HG02623 (cell line): ENCODE results near the gene RUNX1.
"Not testable (repeated sequence)": the region's sequence is repeated elsewhere in the genome, so short reads cannot be mapped to it uniquely, and the experiment has no call there.

ENCODE experiments used
- ATAC-seq: cut with Tn5 transposase; IDR thresholded peaks from one replicate; pipeline ENCODE4 v1.9.1; 2021; ENCODE audit warnings: moderate library complexity; ENCODE audit not compliant: unreplicated experiment

RUNX1 gene

DNA sequence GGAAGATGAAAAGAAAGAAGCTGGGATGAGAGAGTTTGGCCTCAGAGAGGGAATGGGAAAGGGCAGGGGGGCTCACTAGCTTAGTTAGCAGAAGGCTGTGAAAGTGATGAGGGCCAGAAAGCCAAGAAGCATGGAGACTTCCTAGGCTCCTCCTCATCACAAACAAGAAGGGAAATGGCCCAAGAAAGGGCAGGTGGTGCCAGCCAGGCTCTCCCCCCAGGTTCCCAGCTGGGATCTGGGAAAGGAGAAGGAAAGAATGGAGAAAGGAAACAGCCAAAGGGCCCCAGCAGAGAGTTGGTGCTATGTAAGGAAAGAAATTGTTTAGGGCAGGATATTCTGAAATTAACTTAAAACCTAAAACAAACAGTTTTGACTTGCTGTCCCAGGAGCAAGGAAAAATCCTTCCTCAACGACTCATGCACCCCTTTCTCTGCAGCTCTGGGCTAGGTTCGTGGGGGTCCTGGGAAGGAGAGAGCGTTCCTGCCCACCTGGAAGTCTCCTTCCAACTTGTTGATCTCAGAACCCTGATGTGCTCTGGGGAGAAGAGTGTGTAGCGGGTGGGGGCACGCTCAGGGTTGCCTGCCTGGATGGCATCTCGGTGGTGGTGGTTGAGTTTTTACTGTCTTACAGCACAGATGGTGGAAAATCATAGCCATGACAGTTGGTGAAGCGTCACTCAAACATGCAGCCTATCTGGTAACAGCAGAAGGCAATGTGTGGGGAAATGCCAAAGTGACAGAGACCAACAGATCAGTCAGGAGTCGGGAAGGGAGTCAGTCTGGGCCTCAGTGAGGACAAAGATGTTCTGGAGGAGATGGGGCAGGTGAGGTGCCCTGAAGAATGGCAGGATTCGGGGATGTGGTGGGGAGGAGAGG is 233.0 kb downstream of the RUNX1 start:
- ATAC-seq: no peak

DNA sequence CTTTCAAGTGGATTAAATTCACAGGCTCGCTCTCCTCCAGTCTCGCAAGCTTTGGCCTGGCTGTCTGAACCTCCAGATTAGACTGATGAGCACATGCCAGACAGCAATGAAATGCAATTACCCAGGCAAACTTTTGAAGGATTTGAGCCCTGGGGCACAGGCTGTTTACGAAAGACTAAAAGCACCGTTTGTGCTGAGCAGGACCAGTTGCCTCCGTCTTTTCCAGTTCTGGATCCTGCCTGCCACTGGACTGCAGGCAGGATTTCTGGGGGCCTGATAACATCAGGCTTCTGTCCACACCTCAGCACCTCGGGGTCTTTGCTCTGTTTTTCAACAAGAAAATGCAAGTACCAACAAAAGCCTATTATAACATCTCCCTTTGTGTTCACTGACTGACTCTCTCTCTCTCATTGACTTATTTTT is 234.6 kb downstream of the RUNX1 start:
- no peak for ATAC-seq

- ATAC-seq: no peak
Observed at GRCh38 chr21:34813266-34813894, 235.7 kb downstream of the RUNX1 start.

GRCh38 chr21:34812504-34813265 is 236.4 kb downstream of the RUNX1 start:
- no peak for ATAC-seq

GRCh38 chr21:34811368-34811767 is 237.7 kb downstream of the RUNX1 start:
- no peak for ATAC-seq

- no peak for ATAC-seq
Observed at GRCh38 chr21:34810786-34811185, 238.3 kb downstream of the RUNX1 start.

DNA sequence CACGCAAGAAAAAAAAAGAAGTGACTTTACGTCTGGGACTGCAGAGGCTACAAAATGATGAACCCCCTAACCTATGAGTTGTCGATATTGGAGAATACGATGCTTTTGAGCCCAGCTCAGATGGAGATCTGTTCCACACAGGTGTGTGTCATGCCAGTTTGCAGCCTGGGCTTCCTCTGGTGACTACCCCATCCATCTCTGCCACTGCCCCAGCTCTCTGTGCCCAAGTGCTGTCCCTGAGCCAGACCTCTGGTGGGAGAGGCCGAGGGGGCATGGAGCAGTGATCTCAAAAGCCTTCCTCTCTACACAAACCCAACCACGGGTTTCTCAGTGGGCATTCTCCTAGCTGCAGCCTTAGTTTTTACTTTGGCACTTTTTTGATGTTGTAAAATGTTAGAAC is 239.3 kb downstream of the RUNX1 start:
- ATAC-seq: no peak

GRCh38 chr21:34808569-34809204 is 240.4 kb downstream of the RUNX1 start:
- ATAC-seq: no peak

DNA sequence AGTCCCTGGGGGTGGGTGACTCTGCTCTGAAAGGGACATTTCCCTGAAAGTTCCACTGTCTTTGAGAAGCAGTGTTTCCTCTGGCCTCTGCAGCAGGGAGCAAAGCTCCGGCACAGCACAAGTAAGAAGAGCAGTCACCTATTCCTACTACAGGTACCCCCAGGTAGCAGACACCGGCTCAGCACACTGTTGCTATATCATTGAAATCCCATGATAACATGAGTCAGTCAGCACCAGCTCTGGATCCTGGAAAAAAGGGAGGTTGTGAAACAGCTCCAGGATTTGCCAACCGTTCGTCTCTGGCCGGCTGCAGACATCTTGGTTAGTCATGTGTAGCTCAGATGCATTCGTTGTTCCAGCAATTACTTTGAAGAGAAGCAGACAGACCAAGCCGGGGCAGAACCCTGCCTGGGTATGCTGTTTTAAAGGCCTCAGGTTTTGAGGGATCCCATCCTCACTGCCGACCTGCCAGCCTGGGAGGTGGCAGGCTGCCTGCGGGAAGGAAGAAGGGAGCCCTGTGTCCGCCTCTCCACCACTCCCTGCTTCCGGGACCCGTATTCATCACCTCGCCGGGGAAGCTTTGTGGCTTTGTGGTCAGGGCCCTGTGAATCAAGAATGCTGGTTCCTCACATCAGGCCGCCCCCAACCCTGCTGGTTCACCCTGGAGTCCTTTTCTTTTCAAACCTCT is 241.1 kb downstream of the RUNX1 start:
- ATAC-seq: no peak

DNA sequence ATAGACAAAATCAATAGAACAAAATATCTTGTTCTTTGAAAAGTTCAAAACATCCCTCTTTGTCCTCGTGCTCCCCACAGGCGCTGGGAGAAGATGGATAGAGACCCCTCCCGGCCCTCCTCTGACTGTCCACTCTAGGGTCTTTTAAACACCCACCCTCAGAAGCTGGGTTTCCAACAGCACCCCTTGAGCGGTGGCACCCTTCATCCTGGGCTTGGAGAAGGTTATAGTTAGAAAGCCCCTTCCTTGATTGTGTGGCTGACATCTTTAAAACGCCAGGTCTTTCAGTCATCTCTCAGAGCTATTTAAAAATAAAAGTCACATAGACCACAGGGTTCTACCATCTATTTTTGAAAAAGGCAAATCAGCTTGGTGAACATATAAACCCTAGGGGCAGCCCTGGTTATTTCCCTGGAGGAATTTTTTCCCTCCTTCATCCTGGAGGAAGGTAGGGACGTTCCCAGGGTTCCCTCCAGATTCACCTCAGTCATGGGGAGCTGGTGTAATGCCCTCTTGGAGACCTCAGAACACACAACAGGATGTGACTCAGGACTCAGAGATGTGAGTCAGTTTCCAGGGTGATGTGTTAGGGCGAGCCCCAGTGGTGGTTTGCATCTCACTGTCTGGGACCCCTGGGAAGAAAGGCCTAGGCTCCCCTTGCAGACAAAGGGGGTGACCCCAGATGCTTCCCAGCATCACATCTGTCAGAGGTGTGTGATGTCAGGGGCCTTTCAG is 241.8 kb downstream of the RUNX1 start:
- no peak for ATAC-seq

DNA sequence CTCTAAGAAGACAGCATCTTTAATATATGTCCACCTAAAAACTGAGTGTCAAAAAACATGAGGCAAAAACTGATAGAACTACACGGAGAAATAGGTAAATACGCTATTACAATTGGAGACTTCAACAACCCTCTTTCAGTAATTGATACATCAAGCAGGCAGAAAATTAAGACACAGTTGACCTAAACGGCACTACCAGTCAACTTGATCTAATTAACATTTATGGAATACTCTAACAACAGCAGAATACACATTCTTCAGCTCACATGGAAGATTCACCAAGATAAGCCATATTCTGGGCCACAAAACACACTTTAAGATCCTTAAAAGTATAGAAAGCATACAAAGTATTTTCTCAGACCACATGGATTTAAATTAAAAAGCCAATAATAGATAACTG is 242.7 kb downstream of the RUNX1 start:
- ATAC-seq: no peak

GRCh38 chr21:34805157-34805556 is 243.9 kb downstream of the RUNX1 start:
- ATAC-seq: no peak

- ATAC-seq: not testable (repeated sequence)
Observed at GRCh38 chr21:34804584-34804983, 244.5 kb downstream of the RUNX1 start.

DNA sequence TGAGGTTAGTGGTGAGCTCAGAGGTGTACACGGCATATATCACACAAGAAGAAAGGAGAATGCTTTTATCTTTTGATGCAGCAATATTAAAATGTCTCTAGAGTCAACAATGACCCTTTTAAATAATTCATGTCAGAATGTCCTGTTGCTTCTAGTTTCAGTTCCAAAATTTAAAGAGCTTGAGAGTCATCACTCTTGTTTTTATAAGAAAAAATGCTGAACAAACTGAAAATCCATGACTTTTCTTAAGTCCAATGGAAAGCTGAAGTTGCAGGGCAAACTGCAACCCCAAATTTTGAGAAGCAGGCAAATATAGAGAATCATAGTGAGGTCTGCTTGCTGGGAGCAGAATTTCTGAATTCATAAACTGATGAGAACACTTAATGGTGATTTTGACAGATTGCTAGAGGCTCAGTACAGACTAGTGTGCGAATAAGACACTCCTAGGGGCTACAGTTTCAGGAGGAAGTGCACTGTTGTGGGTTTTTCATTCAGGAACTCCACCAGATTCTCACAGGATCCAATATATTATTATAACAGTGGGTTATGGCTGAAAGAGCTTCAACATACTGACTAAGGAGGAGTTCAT is 245.2 kb downstream of the RUNX1 start:
- no peak for ATAC-seq

- ATAC-seq: no peak
Observed at GRCh38 chr21:34802180-34802899, 246.8 kb downstream of the RUNX1 start.

- ATAC-seq: no peak
Observed at GRCh38 chr21:34801519-34802132, 247.5 kb downstream of the RUNX1 start.

- ATAC-seq: no peak
Observed at GRCh38 chr21:34800797-34801518, 248.1 kb downstream of the RUNX1 start.

GRCh38 chr21:34799092-34799491 is 250.0 kb downstream of the RUNX1 start:
- no peak for ATAC-seq
